H1 (cell line): ENCODE results near the gene CERS1. TPM values are rescaled to one million over a fixed set of nuclear protein-coding genes. Genes with fewer than 3 reads are reported as not detected.

Experiments
- CTCF ChIA-PET: fragments of 300-600 bp; sonication (Branson Sonifier 250); formaldehyde crosslinking; loops from one replicate; lab custom pipeline; 2021; ENCODE audit not compliant: partially characterized antibody; lab: Charles Lee
- POLR2A ChIA-PET: fragments of 300-600 bp; sonication (Branson Sonifier 250); formaldehyde crosslinking; loops from one replicate; lab custom pipeline; 2021; ENCODE audit warnings: inconsistent platforms; ENCODE audit not compliant: partially characterized antibody; lab: Charles Lee
- DNase-seq, 2 experiments: peaks; one replicate each; pipeline versions ENCODE4 v3.0.0 to v3.0.0-alpha.2; 2010 to 2022; ENCODE audit warnings: low spot score in 2 of 2, low read depth in 1 of 2, mixed read lengths in 1 of 2
- FAIRE-seq: peaks from 2 replicates; lab custom pipeline; 2011; peaks lifted over from hg19 to GRCh38; lab: Jason Lieb, UNC
- H2AFZ ChIP-seq: 2 replicates; pipeline ENCODE4 v1.8.1; 2012; ENCODE audit warnings: low read length, inconsistent platforms
- H2AK5ac ChIP-seq: 2 replicates; pipeline ENCODE4 v1.6.1; 2013; ENCODE audit warnings: low read depth, low read length
- H2BK120ac ChIP-seq: replicated peaks from 2 replicates; pipeline ENCODE3; 2013; ENCODE audit warnings: low read depth, low read length, inconsistent platforms
- H2BK12ac ChIP-seq: 2 replicates; pipeline ENCODE4 v1.6.1; 2013; ENCODE audit warnings: low read depth, low read length
- H2BK15ac ChIP-seq: 2 replicates; pipeline ENCODE4 v1.6.1; 2013; ENCODE audit warnings: low read length
- H2BK20ac ChIP-seq: 2 replicates; pipeline ENCODE4 v1.6.1; 2013; ENCODE audit warnings: low read length
- H2BK5ac ChIP-seq: 2 replicates; pipeline ENCODE4 v1.6.1; 2013; ENCODE audit warnings: low read depth, low read length
- H3K14ac ChIP-seq: 2 replicates; pipeline ENCODE4 v1.6.1; 2013; ENCODE audit warnings: inconsistent platforms; ENCODE audit not compliant: insufficient read length
- H3K18ac ChIP-seq: 2 replicates; pipeline ENCODE4 v1.6.1; 2013; ENCODE audit warnings: low read length; ENCODE audit errors: extremely low read depth
- H3K23ac ChIP-seq: 2 replicates; pipeline ENCODE4 v1.6.1; 2013; ENCODE audit warnings: inconsistent platforms; ENCODE audit not compliant: insufficient read length
- H3K23me2 ChIP-seq: 2 replicates; pipeline ENCODE4 v1.6.1; 2013; ENCODE audit warnings: low read depth, low read length
- H3K27ac ChIP-seq: 2 replicates; pipeline ENCODE4 v1.6.1; 2011; ENCODE audit warnings: low read depth, low read length, inconsistent platforms
- H3K27me3 ChIP-seq, 4 experiments: replicated peaks in 1 of 4; 1 replicate in 1 of 4; 2 replicates in 3 of 4; pipeline versions ENCODE4 v1.6.1 to v1.8.1; 2011 to 2013; ENCODE audit warnings: low read length in 3 of 4, mild to moderate bottlenecking in 3 of 4, inconsistent platforms in 2 of 4, mixed read lengths in 2 of 4, moderate library complexity in 1 of 4; ENCODE audit not compliant: control insufficient read depth in 3 of 4, insufficient read depth in 3 of 4; ENCODE audit errors: extremely low read depth in 1 of 4
- H3K36me3 ChIP-seq, 4 experiments: 2 replicates each; pipeline versions ENCODE4 v1.6.1 to v1.8.1; 2011 to 2013; ENCODE audit warnings: mild to moderate bottlenecking in 4 of 4, low read length in 3 of 4, moderate library complexity in 2 of 4, control low read depth in 1 of 4, inconsistent platforms in 1 of 4; ENCODE audit not compliant: insufficient read depth in 4 of 4, control insufficient read depth in 2 of 4
- H3K4ac ChIP-seq: replicated peaks from 2 replicates; pipeline ENCODE3; 2013; ENCODE audit warnings: low read length, low read depth, mixed read lengths, inconsistent platforms; ENCODE audit not compliant: insufficient read length
- H3K4me1 ChIP-seq, 4 experiments: replicated peaks in 1 of 4; 1 replicate in 1 of 4; 2 replicates in 3 of 4; pipeline versions ENCODE4 v1.6.1 to v1.8.1; 2011 to 2013; ENCODE audit warnings: low read length in 3 of 4, inconsistent platforms in 2 of 4, mixed read lengths in 1 of 4; ENCODE audit not compliant: insufficient read depth in 4 of 4, control insufficient read depth in 3 of 4
- H3K4me2 ChIP-seq, 2 experiments: 2 replicates each; pipeline versions ENCODE4 v1.6.1 to v1.8.1; 2011 to 2013; ENCODE audit warnings: low read depth in 2 of 2, low read length in 2 of 2, control low read depth in 1 of 2, inconsistent platforms in 1 of 2, mild to moderate bottlenecking in 1 of 2; ENCODE audit not compliant: insufficient read depth in 1 of 2
- H3K4me3 ChIP-seq, 4 experiments: fragments of 200-600, 300-600 bp in 1 of 4; sonication (generic), shearing (Covaris generic), sonication (Bioruptor Twin) in 1 of 4; 2 replicates each; pipeline versions ENCODE4 v1.5.1 to v1.8.1; 2011 to 2016; ENCODE audit warnings: low read length in 4 of 4, low read depth in 3 of 4, control low read depth in 2 of 4, inconsistent platforms in 2 of 4, mild to moderate bottlenecking in 2 of 4, mixed read lengths in 1 of 4, moderate library complexity in 1 of 4; ENCODE audit not compliant: insufficient read depth in 2 of 4; ENCODE audit errors: extremely low read depth in 1 of 4
- H3K56ac ChIP-seq: replicated peaks from 2 replicates; pipeline ENCODE3; 2013; ENCODE audit warnings: low read depth, mild to moderate bottlenecking, mixed read lengths, low read length, inconsistent platforms; ENCODE audit not compliant: insufficient read length
- H3K79me1 ChIP-seq: 2 replicates; pipeline ENCODE4 v1.6.1; 2013; ENCODE audit warnings: low read depth, low read length, control low read depth
- H3K79me2 ChIP-seq, 2 experiments: 2 replicates each; pipeline versions ENCODE4 v1.6.1 to v1.8.1; 2012 to 2013; ENCODE audit warnings: low read length in 2 of 2, mild to moderate bottlenecking in 2 of 2, inconsistent platforms in 1 of 2; ENCODE audit not compliant: insufficient read depth in 2 of 2, control insufficient read depth in 1 of 2
- H3K9ac ChIP-seq, 4 experiments: replicated peaks in 1 of 4; 1 replicate in 1 of 4; 2 replicates in 3 of 4; pipeline versions ENCODE4 v1.6.1 to v1.8.1; 2011 to 2013; ENCODE audit warnings: low read depth in 3 of 4, low read length in 3 of 4, control low read depth in 2 of 4, mild to moderate bottlenecking in 2 of 4, moderate library complexity in 2 of 4, inconsistent platforms in 1 of 4; ENCODE audit errors: extremely low read depth in 1 of 4
- H3K9me3 ChIP-seq, 2 experiments: 2 replicates each; pipeline versions ENCODE4 v1.6.1 to v1.8.1; 2012 to 2013; ENCODE audit warnings: mild to moderate bottlenecking in 2 of 2, moderate library complexity in 2 of 2, control low read depth in 1 of 2, inconsistent platforms in 1 of 2, low read depth in 1 of 2, low read length in 1 of 2, mixed read lengths in 1 of 2; ENCODE audit not compliant: insufficient read depth in 2 of 2
- H4K20me1 ChIP-seq, 2 experiments: replicated peaks in 1 of 2; 2 replicates each; pipeline versions ENCODE3 to v1.8.1; 2011 to 2013; ENCODE audit warnings: inconsistent platforms in 2 of 2, low read length in 2 of 2, mild to moderate bottlenecking in 1 of 2; ENCODE audit not compliant: insufficient read depth in 2 of 2, control insufficient read depth in 1 of 2
- H4K5ac ChIP-seq: 2 replicates; pipeline ENCODE4 v1.6.1; 2013; ENCODE audit warnings: low read length, low read depth, mixed read lengths, inconsistent platforms; ENCODE audit not compliant: insufficient read length
- H4K8ac ChIP-seq: 2 replicates; pipeline ENCODE4 v1.8.0; 2013; ENCODE audit warnings: mild to moderate bottlenecking, moderate library complexity, low read length, inconsistent platforms; ENCODE audit not compliant: insufficient read depth; ENCODE audit errors: extremely low read depth
- H4K91ac ChIP-seq: replicated peaks from 2 replicates; pipeline ENCODE3; 2013; ENCODE audit warnings: low read length, mixed read lengths, inconsistent platforms; ENCODE audit not compliant: insufficient read length
- JUND ChIP-seq: IDR thresholded peaks from 2 replicates; pipeline ENCODE4 v1.6.1; 2011; ENCODE audit warnings: mild to moderate bottlenecking, improper control_type of control experiment, low read length
- RNF2 ChIP-seq: fragments of 200-900, 300-1000 bp; sonication (generic); IDR thresholded peaks from 2 replicates; pipeline ENCODE4 v1.7.1; 2016; ENCODE audit warnings: borderline replicate concordance, low read depth, mild to moderate bottlenecking, antibody characterized with exemption, low read length; ENCODE audit not compliant: poor library complexity, severe bottlenecking; ENCODE audit errors: missing control alignments
- WGBS, 2 experiments: shearing (Covaris generic) in 1 of 2; methylation state at CpG; one replicate each; pipeline versions ENCODE4 v1.1.6 to v1.1.7; 2013 to 2015; ENCODE audit warnings: low lambda C conversion rate in 2 of 2, mixed read lengths in 2 of 2, inconsistent platforms in 1 of 2, low coverage in 1 of 2, missing lambda C conversion rate in 1 of 2; ENCODE audit not compliant: insufficient replicate concordance in 2 of 2, insufficient coverage in 1 of 2, insufficient read length in 1 of 2; ENCODE audit errors: extremely low coverage in 1 of 2, missing lambda C conversion rate in 1 of 2; 5-methylcytosine and 5-hydroxymethylcytosine counted together
- polyA plus RNA-seq, 7 experiments: library from polyadenylated mRNA; depleted of rRNA in 3 of 7; stranded (reverse) in 5 of 7; unstranded in 2 of 7; fragments of >200 nt in 5 of 7; fragments of 200-250 nt in 2 of 7; gene quantifications; 1 replicate in 5 of 7; 2 replicates in 1 of 7; 4 replicates in 1 of 7; pipeline versions ENCODE4 v1.2.1 to v1.2.3, GENCODE V29; 2011 to 2013; ENCODE audit warnings: missing spikeins in 2 of 7, mixed read lengths in 2 of 7
- total RNA-seq: library from RNA; stranded (reverse); fragmentation: NEBNext Ultra II Directional; extraction: Animal tissue kit (Norgen Biotek cat#: 25700); gene quantifications from 2 replicates; pipeline ENCODE4 v1.2.1, GENCODE V29; 2021

Gene CERS1
- total and polyA plus RNA-seq, 2 of the 8 experiments (the other 6 are each of a cell fraction or from before 2014, with no cell fraction given), result 18.6 to 51.0 TPM

GRCh38 chr19:18845961-18846360, 50.0 kb downstream of the CERS1 start:
- TF ChIP-seq RNF2 (no peak), JUND (no peak)
- no peak for DNase-seq
- no peak overlapping the region for H4K91ac ChIP-seq
- no peaks in the 10 kb centered on the region for H3K27me3 ChIP-seq
- H2BK15ac ChIP-seq, result no peak overlapping the region
- no peaks in the 10 kb centered on the region for H3K23me2 ChIP-seq
- H4K20me1 ChIP-seq, result peaks cover 48 to 61% of the 10 kb centered on the region in 2 experiments
- H3K4me1 ChIP-seq, result no peaks in the 10 kb centered on the region; a peak in 2 of 7 replicates
- no peak overlapping the region for H2BK20ac ChIP-seq
- CTCF ChIA-PET, result interaction anchor here (0.8 to 19.5 kb wide), 11 partner anchors 12 to 395 kb away, joined by 3 to 247 read pairs (median 7); partner anchors contain the start of gene UPF1
- H3K9ac ChIP-seq, result 0 out of 7 replicates have a peak overlapping the region, but pooled peaks of 1 of the 4 experiments have one; percentile 5
- no peak overlapping the region for H2AK5ac ChIP-seq
- H3K14ac ChIP-seq, result no peak overlapping the region
- H3K23ac ChIP-seq, result no peak overlapping the region
- no peak overlapping the region for H2BK12ac ChIP-seq
- 0 out of 2 replicates have a peak overlapping the region, but pooled peaks have one; percentile 12 for H2BK5ac ChIP-seq
- no peak overlapping the region for H4K5ac ChIP-seq
- H3K27ac ChIP-seq, result no peak overlapping the region
- H3K79me1 ChIP-seq, result peaks cover 28% of the 10 kb centered on the region; the same call in 1 of the 2 replicates
- H2BK120ac ChIP-seq, result no peak overlapping the region
- H4K8ac ChIP-seq, result peak overlapping the region; percentile 16
- H3K18ac ChIP-seq, result no peak overlapping the region
- H3K4me3 ChIP-seq, result no peak overlapping the region
- H3K4me2 ChIP-seq, result no peak overlapping the region
- peaks cover 6 to 16% (median 13%) of the 10 kb centered on the region in 4 experiments for H3K36me3 ChIP-seq
- no peak for FAIRE-seq
- peaks cover 7 to 75% of the 10 kb centered on the region in 2 experiments for H3K79me2 ChIP-seq
- H2AFZ ChIP-seq, result no peak overlapping the region
- WGBS, 2 experiments, result 91% methylated on average over 12 of the region's 12 CpGs; no CpG with 5 or more reads in 1 of the 2 experiments
- H3K9me3 ChIP-seq, result no peaks in the 10 kb centered on the region
- H3K56ac ChIP-seq, result no peak overlapping the region
- POLR2A ChIA-PET, result interaction anchor here (1.5 kb wide), 1 partner anchor 14 kb away, joined by 3 read pairs; the partner anchor contains the start of gene UPF1
- no peak overlapping the region for H3K4ac ChIP-seq
